GM21619 (cell line): Measurements from ENCODE around the gene UBE2Q1.
"Not testable (repeated sequence)": the region's sequence is repeated elsewhere in the genome, so short reads cannot be mapped to it uniquely, and the experiment has no call there.

Source experiments
- ATAC-seq: cut with Tn5 transposase; IDR thresholded peaks from one replicate; pipeline ENCODE4 v1.9.1; 2021; ENCODE audit not compliant: unreplicated experiment

The UBE2Q1 gene

GRCh38 chr1:154551474-154551873 is 7.0 kb downstream of the UBE2Q1 start:
- no peak for ATAC-seq

GRCh38 chr1:154550657-154551056 is 7.8 kb downstream of the UBE2Q1 start:
- no peak for ATAC-seq

- no peak for ATAC-seq
These were observed 8.4 kb downstream of the UBE2Q1 start for GRCh38 chr1:154550070-154550469.

- no peak for ATAC-seq
These were observed 9.2 kb downstream of the UBE2Q1 start for GRCh38 chr1:154549202-154549770.

- ATAC-seq, result no peak
These were observed 10.4 kb downstream of the UBE2Q1 start for GRCh38 chr1:154548028-154548427.

GRCh38 chr1:154547105-154547732 is 11.2 kb downstream of the UBE2Q1 start:
- ATAC-seq, result no peak

- no peak for ATAC-seq
These were observed 12.0 kb downstream of the UBE2Q1 start for GRCh38 chr1:154546264-154547063.

- ATAC-seq, result no peak
These were observed 17.2 kb downstream of the UBE2Q1 start for GRCh38 chr1:154541231-154541630.

GRCh38 chr1:154539486-154540483 is 18.7 kb downstream of the UBE2Q1 start:
- ATAC-seq, result no peak

GRCh38 chr1:154536570-154536969 is 21.9 kb downstream of the UBE2Q1 start:
- ATAC-seq, result no peak

- ATAC-seq, result no peak
These were observed 24.3 kb downstream of the UBE2Q1 start for GRCh38 chr1:154533952-154534844.

- not testable (repeated sequence) for ATAC-seq
These were observed 26.5 kb downstream of the UBE2Q1 start for GRCh38 chr1:154531950-154532349.

- ATAC-seq, result no peak
These were observed 29.2 kb downstream of the UBE2Q1 start for GRCh38 chr1:154529308-154529707.

- ATAC-seq, result no peak
These were observed 31.3 kb downstream of the UBE2Q1 start for GRCh38 chr1:154527192-154527591.

- no peak for ATAC-seq
These were observed 33.6 kb downstream of the UBE2Q1 start for GRCh38 chr1:154524881-154525280.

- ATAC-seq, result no peak
These were observed 36.8 kb downstream of the UBE2Q1 start for GRCh38 chr1:154521695-154522094.

- no peak for ATAC-seq
These were observed 38.1 kb downstream of the UBE2Q1 start for GRCh38 chr1:154520333-154520732.

- no peak for ATAC-seq
These were observed 38.9 kb downstream of the UBE2Q1 start for GRCh38 chr1:154519591-154519991.

- ATAC-seq, result no peak
These were observed 40.8 kb downstream of the UBE2Q1 start for GRCh38 chr1:154517661-154518060.

GRCh38 chr1:154514066-154514553 is 44.4 kb downstream of the UBE2Q1 start:
- no peak for ATAC-seq
